Gastrocnemius medialis (tissue), 4 donors: ENCODE data around the gene SPATA46.

Experiments
- CTCF ChIP-seq, 5 experiments: fragments of 450-650 bp in 3 of 5; fragments of 200-600 bp in 2 of 5; sonication (generic) in 2 of 5; IDR thresholded peaks in 4 of 5; conservative IDR thresholded peaks in 1 of 5; 1 replicate in 4 of 5; 2 replicates in 1 of 5; pipeline ENCODE4 v1.5.1; 2016 to 2019; ENCODE audit warnings: antibody characterized with exemption in 5 of 5, mild to moderate bottlenecking in 3 of 5, moderate library complexity in 3 of 5
- POLR2A ChIP-seq, 2 donors: fragments of 450-650 bp; IDR thresholded peaks; one replicate each; pipeline ENCODE4 v1.6.1; 2017; ENCODE audit warnings: antibody characterized with exemption in 2 of 2, mild to moderate bottlenecking in 2 of 2, moderate library complexity in 2 of 2

GRCh38 chr1:162347281-162347680, 29.4 kb downstream of the SPATA46 start:
- no peak for TF ChIP-seq POLR2A (IDR thresholded peaks at IDR 0.05)
- TF ChIP-seq CTCF (IDR thresholded peaks at IDR 0.05 in 4 of 5, conservative IDR thresholded peaks at IDR 0.05 in 1 of 5) = no peak
